HEK293T (cell line): ENCODE data around the gene WIPF2.

Source experiments
- CTCF ChIA-PET: fragments of 350-600 bp; formaldehyde crosslinking; extraction: SDS; loops from one replicate; lab custom pipeline; 2021; ENCODE audit warnings: antibody characterized with exemption, inconsistent platforms; lab: Yijun Ruan, JAX
- POLR2A ChIA-PET: fragments of 350-600 bp; formaldehyde crosslinking; extraction: SDS; loops from one replicate; lab custom pipeline; 2020; ENCODE audit warnings: antibody characterized with exemption, inconsistent platforms; lab: Yijun Ruan, JAX
- DNase-seq: peaks from one replicate; pipeline ENCODE4 v3.0.0; 2012; ENCODE audit warnings: mixed read lengths; ENCODE audit errors: extremely low spot score
- ARNT ChIP-seq: fragments of 450-650 bp; IDR thresholded peaks from 2 replicates; pipeline ENCODE4 v1.6.1; 2017; ENCODE audit warnings: mild to moderate bottlenecking
- BHLHE40 ChIP-seq: fragments of 450-650 bp; IDR thresholded peaks from 2 replicates; pipeline ENCODE4 v1.6.1; 2016; ENCODE audit warnings: mild to moderate bottlenecking, moderate library complexity, borderline replicate concordance
- CTBP1 ChIP-seq: fragments of 450-650 bp; IDR thresholded peaks from 2 replicates; pipeline ENCODE4 v1.6.1; 2016; ENCODE audit warnings: borderline replicate concordance
- ELF4 ChIP-seq: fragments of 450-650 bp; IDR thresholded peaks from 2 replicates; pipeline ENCODE4 v1.6.1; 2017; ENCODE audit warnings: antibody characterized with exemption
- FOXA1 ChIP-seq: fragments of 450-650 bp; IDR thresholded peaks from 2 replicates; pipeline ENCODE4 v1.6.1; 2016; ENCODE audit warnings: mild to moderate bottlenecking
- FOXK2 ChIP-seq: fragments of 450-650 bp; IDR thresholded peaks from 2 replicates; pipeline ENCODE4 v1.6.1; 2016; ENCODE audit warnings: mild to moderate bottlenecking
- FOXM1 ChIP-seq: fragments of 450-650 bp; IDR thresholded peaks from 2 replicates; pipeline ENCODE4 v1.6.1; 2017; ENCODE audit warnings: mild to moderate bottlenecking, borderline replicate concordance
- HDGF ChIP-seq: fragments of 450-650 bp; IDR thresholded peaks from 2 replicates; pipeline ENCODE4 v1.6.1; 2017; ENCODE audit warnings: antibody characterized with exemption, borderline replicate concordance
- L3MBTL2 ChIP-seq: fragments of 450-650 bp; conservative IDR thresholded peaks from 2 replicates; pipeline ENCODE4 v1.6.1; 2016; ENCODE audit warnings: mild to moderate bottlenecking
- LEF1 ChIP-seq: fragments of 450-650 bp; IDR thresholded peaks from 2 replicates; pipeline ENCODE4 v1.6.1; 2017; ENCODE audit warnings: mild to moderate bottlenecking, borderline replicate concordance
- NFRKB ChIP-seq: fragments of 450-650 bp; IDR thresholded peaks from 2 replicates; pipeline ENCODE4 v1.6.1; 2016; ENCODE audit warnings: mild to moderate bottlenecking, moderate library complexity
- PKNOX1 ChIP-seq: fragments of 450-650 bp; IDR thresholded peaks from 2 replicates; pipeline ENCODE4 v1.6.1; 2016
- SP1 ChIP-seq: fragments of 450-650 bp; IDR thresholded peaks from 2 replicates; pipeline ENCODE4 v1.6.1; 2017
- SUZ12 ChIP-seq: fragments of 450-650 bp; IDR thresholded peaks from 2 replicates; pipeline ENCODE4 v1.6.1; 2016; ENCODE audit warnings: mild to moderate bottlenecking
- TARDBP ChIP-seq: fragments of 450-650 bp; IDR thresholded peaks from 2 replicates; pipeline ENCODE4 v1.6.1; 2016
- ZNF384 ChIP-seq: fragments of 450-650 bp; IDR thresholded peaks from 2 replicates; pipeline ENCODE4 v1.6.1; 2016

Gene WIPF2

GRCh38 chr17:40218740-40219593 lies at the start of gene WIPF2:
WIPF2 (plus strand) TSS chr17:40219304; CDS start chr17:40256460, 37,156 bp downstream.
- CTCF ChIA-PET = interaction anchor here (0.5 to 2.2 kb wide), 5 partner anchors 17 to 106 kb away, joined by 3 to 11 read pairs (median 3); no protein-coding TSS in a partner anchor
- POLR2A ChIA-PET = interaction anchor here (0.5 to 2.9 kb wide), 21 partner anchors 10 to 291 kb away, joined by 3 to 31 read pairs (median 5); partner anchors contain the start of genes CDC6, LRRC3C, ORMDL3 and TOP2A
- DNase-seq = peak; percentile 88
- TF ChIP-seq SUZ12 = no peak
- TF ChIP-seq CTBP1 = no peak
- TF ChIP-seq NFRKB = no peak
- TF ChIP-seq ELF4 = peak; percentile 97

GRCh38 chr17:40170325-40170724 lies 48.8 kb upstream of the WIPF2 start:
- ChIA-PET POLR2A (interaction anchor here (1.1 kb wide), 1 partner anchor 30 kb away, joined by 3 read pairs; the partner anchor contains the start of gene CASC3), CTCF (interaction anchor here (0.8 to 8.0 kb wide), 2 partner anchors 57 to 104 kb away, joined by 3 to 82 read pairs; no protein-coding TSS in a partner anchor)
- no peak for DNase-seq
- TF ChIP-seq HDGF = no peak
- no peak for TF ChIP-seq FOXK2
- no peak for TF ChIP-seq ARNT
- TF ChIP-seq SUZ12 = no peak

GRCh38 chr17:40171750-40172149 lies 47.4 kb upstream of the WIPF2 start:
- DNase-seq = no peak
- no peak for TF ChIP-seq L3MBTL2
- TF ChIP-seq NFRKB = no peak
- TF ChIP-seq CTBP1 = no peak
- no peak for TF ChIP-seq FOXK2
- TF ChIP-seq BHLHE40 = no peak
- TF ChIP-seq SP1 = no peak
- no peak for TF ChIP-seq TARDBP
- no peak for TF ChIP-seq ZNF384
- TF ChIP-seq SUZ12 = no peak
- no peak for TF ChIP-seq PKNOX1
- TF ChIP-seq FOXM1 = no peak
- no peak for TF ChIP-seq ELF4
- no peak for TF ChIP-seq LEF1
- TF ChIP-seq FOXA1 = no peak
- TF ChIP-seq HDGF = no peak
- no peak for TF ChIP-seq ARNT
- POLR2A ChIA-PET = no interaction called here
- CTCF ChIA-PET = no interaction called here

GRCh38 chr17:40173091-40173777 lies 45.9 kb upstream of the WIPF2 start:
- TF ChIP-seq SP1 (no peak), ELF4 (no peak), BHLHE40 (no peak), HDGF (no peak), L3MBTL2 (no peak)
- POLR2A ChIA-PET = interaction anchor here (1.3 kb wide), 1 partner anchor 46 kb away, joined by 4 read pairs; the partner anchor contains the start of gene WIPF2
- CTCF ChIA-PET = interaction anchor here (0.9 kb wide), 1 partner anchor 60 kb away, joined by 3 read pairs; no protein-coding TSS in a partner anchor
- DNase-seq = no peak

- CTCF ChIA-PET = interaction anchor here (0.9 to 1.0 kb wide), 2 partner anchors 9 to 60 kb away, joined by 3 read pairs; no protein-coding TSS in a partner anchor
- POLR2A ChIA-PET = interaction anchor here (1.1 to 1.3 kb wide), 2 partner anchors 45 to 60 kb away, joined by 4 read pairs; partner anchors contain the start of gene WIPF2
- no peak for DNase-seq
- no peak for TF ChIP-seq PKNOX1
- TF ChIP-seq CTBP1 = no peak
- no peak for TF ChIP-seq ZNF384
- TF ChIP-seq LEF1 = no peak
- TF ChIP-seq FOXM1 = no peak
- no peak for TF ChIP-seq BHLHE40
- TF ChIP-seq SP1 = no peak
- no peak for TF ChIP-seq ELF4
Measured at GRCh38 chr17:40173778-40174135, 45.3 kb upstream of the WIPF2 start.

- no peak for DNase-seq
- POLR2A ChIA-PET = interaction anchor here (0.6 to 1.3 kb wide), 3 partner anchors 35 to 61 kb away, joined by 3 to 4 read pairs (median 4); partner anchors contain the start of gene WIPF2
- TF ChIP-seq L3MBTL2 (no peak), SUZ12 (no peak), FOXK2 (no peak), HDGF (no peak), CTBP1 (no peak), FOXA1 (no peak), FOXM1 (no peak), ELF4 (no peak), NFRKB (no peak), TARDBP (no peak), PKNOX1 (no peak), LEF1 (no peak), SP1 (no peak), ARNT (no peak), BHLHE40 (no peak), ZNF384 (no peak)
- CTCF ChIA-PET = interaction anchor here (0.5 to 1.0 kb wide), 3 partner anchors 10 to 62 kb away, joined by 3 to 4 read pairs (median 3); no protein-coding TSS in a partner anchor
Measured at GRCh38 chr17:40174514-40174913, 44.6 kb upstream of the WIPF2 start.
